NCI-H446 treated with DMSO at 0.1 percent for 48 hours (cell line): Measurements from ENCODE around the gene RNF220.

Experiments used
- DNase-seq: peaks from one replicate; lab custom pipeline; 2025; lab: John Stamatoyannopoulos, UW

The RNF220 gene

GRCh38 chr1:44587796-44588460 is 182.9 kb downstream of the RNF220 start:
- no peak for DNase-seq

- DNase-seq, result no peak
Observed at GRCh38 chr1:44588551-44589210, 183.6 kb downstream of the RNF220 start.

- no peak for DNase-seq
Observed at GRCh38 chr1:44590475-44590874, 185.4 kb downstream of the RNF220 start.

- no peak for DNase-seq
Observed at GRCh38 chr1:44591381-44591780, 186.3 kb downstream of the RNF220 start.

GRCh38 chr1:44592208-44593145 is 187.4 kb downstream of the RNF220 start:
- no peak for DNase-seq

- DNase-seq, result no peak
Observed at GRCh38 chr1:44594353-44594752, 189.3 kb downstream of the RNF220 start.

GRCh38 chr1:44594871-44595735 is 190.0 kb downstream of the RNF220 start:
- DNase-seq, result no peak

GRCh38 chr1:44596511-44596910 is 191.5 kb downstream of the RNF220 start:
- DNase-seq, result no peak

GRCh38 chr1:44598167-44598566 is 193.1 kb downstream of the RNF220 start:
- no peak for DNase-seq

GRCh38 chr1:44602634-44603628 is 197.9 kb downstream of the RNF220 start:
- DNase-seq, result no peak

GRCh38 chr1:44603718-44604117 is 198.7 kb downstream of the RNF220 start:
- DNase-seq, result no peak

- DNase-seq, result no peak
Observed at GRCh38 chr1:44604157-44604955, 199.3 kb downstream of the RNF220 start.

- no peak for DNase-seq
Observed at GRCh38 chr1:44605914-44606615, 201.0 kb downstream of the RNF220 start.

GRCh38 chr1:44606701-44607281 is 201.7 kb downstream of the RNF220 start:
- no peak for DNase-seq

GRCh38 chr1:44608141-44608540 is 203.1 kb downstream of the RNF220 start:
- no peak for DNase-seq

GRCh38 chr1:44609412-44609767 is 204.3 kb downstream of the RNF220 start:
- no peak for DNase-seq

GRCh38 chr1:44609768-44610526 is 204.9 kb downstream of the RNF220 start:
- no peak for DNase-seq
